Measurements from ENCODE around the gene ZNF616.

Gene ZNF616

DNA sequence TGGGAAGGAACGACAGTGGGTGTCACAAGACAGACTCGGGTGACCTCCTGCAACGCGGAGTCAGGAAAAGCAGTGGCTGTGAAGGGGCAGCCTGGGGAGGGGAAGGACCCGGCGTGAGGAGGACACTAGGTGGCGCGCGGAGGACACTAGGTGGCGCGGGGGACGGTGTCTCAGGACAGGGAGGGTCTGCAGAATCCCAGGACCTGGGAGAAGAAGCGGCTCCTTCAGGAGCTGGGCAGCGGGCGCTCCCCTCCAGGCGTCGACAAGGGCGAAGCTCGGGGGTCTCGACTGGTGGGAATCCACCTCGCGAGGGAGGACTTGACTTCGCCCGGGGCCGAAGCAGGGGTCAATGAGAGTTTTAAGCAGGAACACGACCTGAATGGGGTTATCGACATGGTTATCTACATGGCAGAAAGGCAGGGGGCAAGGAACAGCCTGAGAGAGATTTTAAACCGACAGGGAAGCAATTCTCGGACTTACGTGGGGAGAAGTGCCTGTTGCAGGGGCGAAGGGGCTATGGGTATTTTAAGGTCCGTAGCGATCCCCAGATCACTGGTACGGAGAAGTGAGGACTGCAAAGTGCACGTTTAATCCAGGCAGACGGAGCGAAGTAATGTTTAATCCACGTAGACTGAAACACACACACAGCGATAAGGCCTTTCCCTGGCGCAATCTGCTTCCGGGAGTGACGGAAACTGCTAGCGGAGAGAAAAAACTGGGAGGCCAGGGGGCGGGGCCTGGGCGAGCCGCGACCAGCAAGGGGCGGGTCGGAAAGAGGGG, at the start of gene ZNF616:
Gene ZNF616 (minus strand): TSS at position 687 of the 780 bp plus-strand sequence. CDS start 9,426 bp downstream, outside the sequence.
- peak; percentile 76 for DNase-seq (ENCODE audit: low spot score)
- Mint-ChIP-seq H3K27me3 (ENCODE audit: low read depth) (no peaks in the 10 kb centered on the region), H3K4me1 (ENCODE audit: low read depth) (peaks cover 19% of the 10 kb centered on the region), H3K4me3 (peak within 1 kb of the TSS; percentile 97), H3K36me3 (ENCODE audit: low read depth) (peaks cover 36% of the 10 kb centered on the region), H3K27ac (peak within 1 kb of the TSS; percentile 91), H3K9me3 (peaks cover 50% of the 10 kb centered on the region)

- Mint-ChIP-seq H3K4me3 (peak overlapping the region; percentile 96), H3K27ac (peak overlapping the region; percentile 100), H3K27me3 (ENCODE audit: low read depth) (no peaks in the 10 kb centered on the region), H3K36me3 (ENCODE audit: low read depth) (peaks cover 20% of the 10 kb centered on the region), H3K9me3 (no peaks in the 10 kb centered on the region), H3K4me1 (ENCODE audit: low read depth) (peaks cover 27% of the 10 kb centered on the region)
- DNase-seq (ENCODE audit: low spot score) = no peak
These were observed 49.3 kb upstream of the ZNF616 start for GRCh38 chr19:52188822-52189734.

DNA sequence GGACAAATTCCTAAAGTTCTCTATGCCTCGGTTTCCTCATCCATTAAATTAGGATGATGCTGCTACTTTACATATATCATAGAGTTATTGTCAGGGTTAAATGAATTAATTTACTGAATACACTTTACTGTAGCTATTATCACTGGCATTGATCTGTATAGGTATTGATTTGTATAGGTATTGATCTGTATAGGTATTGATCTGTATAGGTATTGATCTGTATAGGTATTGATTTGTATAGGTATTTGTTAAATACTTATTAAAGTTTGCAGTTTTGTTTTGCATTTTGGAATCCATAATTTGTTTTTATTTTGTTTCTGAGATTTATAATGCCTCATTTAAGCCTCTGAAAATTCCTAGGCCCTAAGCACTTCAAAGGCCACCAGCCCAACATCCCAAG, 47.7 kb upstream of the ZNF616 start:
- Mint-ChIP-seq H3K4me1 (ENCODE audit: low read depth) (peaks cover 20% of the 10 kb centered on the region), H3K27me3 (ENCODE audit: low read depth) (no peaks in the 10 kb centered on the region), H3K36me3 (ENCODE audit: low read depth) (peaks cover 10% of the 10 kb centered on the region), H3K9me3 (no peaks in the 10 kb centered on the region), H3K4me3 (no peak overlapping the region), H3K27ac (no peak overlapping the region)
- DNase-seq (ENCODE audit: low spot score) = no peak

- H3K36me3 Mint-ChIP-seq (ENCODE audit: low read depth) = no peaks in the 10 kb centered on the region
- H3K27me3 Mint-ChIP-seq (ENCODE audit: low read depth) = peaks cover 2% of the 10 kb centered on the region
- no peak overlapping the region for H3K27ac Mint-ChIP-seq
- no peak for DNase-seq (ENCODE audit: low spot score)
- H3K4me3 Mint-ChIP-seq = no peak overlapping the region
- H3K9me3 Mint-ChIP-seq = peaks cover 17% of the 10 kb centered on the region
- H3K4me1 Mint-ChIP-seq (ENCODE audit: low read depth) = peaks cover 4% of the 10 kb centered on the region
These were observed 36.8 kb upstream of the ZNF616 start for GRCh38 chr19:52176574-52176973.

DNA sequence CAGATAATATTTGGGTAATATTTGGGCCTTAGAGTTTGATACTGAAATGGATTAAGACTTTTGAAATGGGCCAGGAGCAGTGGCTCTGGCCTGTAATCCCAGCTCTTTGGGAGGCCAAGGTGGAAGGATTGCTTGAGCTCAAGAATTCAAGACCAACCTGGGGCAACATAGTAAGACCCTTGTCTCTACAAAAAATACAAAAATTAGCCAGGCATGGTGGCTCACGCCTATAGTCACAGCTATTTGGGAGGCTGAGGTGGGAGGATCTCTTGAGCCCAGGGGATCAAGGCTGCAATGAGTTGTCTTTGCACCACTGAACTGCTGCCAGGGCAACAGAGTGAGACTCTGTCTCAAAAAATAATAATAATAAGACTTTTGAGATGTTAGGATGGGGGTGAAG, 32.6 kb upstream of the ZNF616 start:
- H3K4me3 Mint-ChIP-seq = peak overlapping the region; percentile 99
- no peak overlapping the region for H3K27ac Mint-ChIP-seq

DNA sequence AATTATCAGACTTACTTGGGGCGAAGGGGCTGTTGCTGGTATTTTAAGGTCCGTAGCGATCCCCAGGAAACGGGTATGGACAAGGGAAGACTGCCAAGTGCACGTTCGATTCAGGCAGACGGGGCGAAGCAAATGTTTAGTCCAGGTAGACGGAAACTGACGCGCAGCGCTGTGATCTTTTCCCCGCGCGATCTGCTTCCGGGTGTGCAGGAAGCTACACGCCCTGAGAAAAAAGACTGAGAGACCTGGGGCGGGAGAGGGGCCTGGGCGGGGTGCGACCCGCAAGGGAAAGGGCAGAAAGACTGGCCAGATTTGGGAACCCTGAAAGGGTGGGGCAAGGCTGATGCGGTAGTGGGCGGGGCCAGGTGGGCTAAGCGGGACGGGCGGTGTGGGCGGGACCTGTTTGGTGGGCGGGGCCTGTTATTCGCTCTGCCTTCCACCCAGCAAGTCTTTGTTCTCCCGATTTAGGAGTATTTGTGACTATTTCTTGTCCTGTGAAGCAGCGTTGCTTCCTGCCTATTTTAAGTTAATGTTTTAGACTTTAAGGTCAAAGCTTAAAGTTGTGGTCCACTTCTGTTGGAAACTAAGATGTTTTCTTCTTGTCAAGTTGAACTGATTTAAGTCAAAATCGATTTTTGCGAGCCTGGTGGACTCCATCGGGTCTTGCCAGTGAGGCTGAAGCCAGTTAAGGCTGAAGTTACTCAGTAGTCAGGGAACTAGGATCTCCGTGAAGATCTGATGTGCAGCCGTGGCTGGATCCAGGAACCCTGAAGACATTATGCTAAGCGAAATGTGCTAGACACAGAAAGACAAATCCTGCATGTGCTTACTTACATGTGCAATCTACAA, 31.8 kb upstream of the ZNF616 start, which contains the start of gene ZNF836:
Gene ZNF836 (minus strand): TSS at position 301 of the 849 bp plus-strand sequence. CDS start 3,549 bp downstream, outside the sequence.
- H3K36me3 Mint-ChIP-seq (ENCODE audit: low read depth) = peaks cover 40% of the 10 kb centered on the region
- peaks cover 21% of the 10 kb centered on the region for H3K9me3 Mint-ChIP-seq
- H3K4me3 Mint-ChIP-seq = peak within 1 kb of the TSS; percentile 99
- H3K27me3 Mint-ChIP-seq (ENCODE audit: low read depth) = no peaks in the 10 kb centered on the region
- H3K27ac Mint-ChIP-seq = peak within 1 kb of the TSS; percentile 98
- peak; percentile 81 for DNase-seq (ENCODE audit: low spot score)
- peaks cover 21% of the 10 kb centered on the region for H3K4me1 Mint-ChIP-seq (ENCODE audit: low read depth)

More for the DNA sequence above, 32.6 kb upstream of the ZNF616 start:
- peaks cover 26% of the 10 kb centered on the region for H3K9me3 Mint-ChIP-seq
- no peaks in the 10 kb centered on the region for H3K27me3 Mint-ChIP-seq (ENCODE audit: low read depth)
- peaks cover 35% of the 10 kb centered on the region for H3K36me3 Mint-ChIP-seq (ENCODE audit: low read depth)
- peaks cover 21% of the 10 kb centered on the region for H3K4me1 Mint-ChIP-seq (ENCODE audit: low read depth)
- DNase-seq (ENCODE audit: low spot score) = no peak

- H3K9me3 Mint-ChIP-seq = peaks cover 21% of the 10 kb centered on the region
- H3K27ac Mint-ChIP-seq = peak overlapping the region; percentile 98
- H3K27me3 Mint-ChIP-seq (ENCODE audit: low read depth) = no peaks in the 10 kb centered on the region
- peaks cover 40% of the 10 kb centered on the region for H3K36me3 Mint-ChIP-seq (ENCODE audit: low read depth)
- H3K4me3 Mint-ChIP-seq = peak overlapping the region; percentile 99
- H3K4me1 Mint-ChIP-seq (ENCODE audit: low read depth) = peaks cover 21% of the 10 kb centered on the region
- no peak for DNase-seq (ENCODE audit: low spot score)
These were observed 31.2 kb upstream of the ZNF616 start for GRCh38 chr19:52170863-52171320.

DNA sequence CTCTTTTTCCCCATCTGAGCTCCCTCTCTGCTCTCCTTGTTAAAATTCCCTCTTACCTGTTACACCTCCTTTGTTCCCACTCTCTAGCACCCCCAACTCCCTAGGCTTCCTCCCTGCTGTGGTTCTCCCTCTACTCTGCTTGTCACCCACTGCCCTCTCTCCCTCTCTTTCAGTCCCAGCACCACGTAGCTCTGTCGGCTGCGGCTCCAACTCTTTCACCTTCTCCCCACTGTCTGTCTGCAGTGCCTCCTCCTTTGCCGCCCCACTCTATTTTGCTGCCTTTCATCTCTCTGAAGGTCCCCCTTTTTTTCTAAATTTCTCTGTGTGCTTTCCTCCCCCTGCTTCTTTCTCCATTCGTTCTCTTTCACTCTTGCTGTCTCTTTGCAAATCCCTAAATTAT, 30.6 kb upstream of the ZNF616 start:
- peaks cover 45% of the 10 kb centered on the region for H3K36me3 Mint-ChIP-seq (ENCODE audit: low read depth)
- no peak for DNase-seq (ENCODE audit: low spot score)
- H3K4me3 Mint-ChIP-seq = peak overlapping the region; percentile 99
- H3K27me3 Mint-ChIP-seq (ENCODE audit: low read depth) = no peaks in the 10 kb centered on the region
- peak overlapping the region; percentile 98 for H3K27ac Mint-ChIP-seq
- H3K9me3 Mint-ChIP-seq = peaks cover 20% of the 10 kb centered on the region
- H3K4me1 Mint-ChIP-seq (ENCODE audit: low read depth) = peaks cover 21% of the 10 kb centered on the region

DNA sequence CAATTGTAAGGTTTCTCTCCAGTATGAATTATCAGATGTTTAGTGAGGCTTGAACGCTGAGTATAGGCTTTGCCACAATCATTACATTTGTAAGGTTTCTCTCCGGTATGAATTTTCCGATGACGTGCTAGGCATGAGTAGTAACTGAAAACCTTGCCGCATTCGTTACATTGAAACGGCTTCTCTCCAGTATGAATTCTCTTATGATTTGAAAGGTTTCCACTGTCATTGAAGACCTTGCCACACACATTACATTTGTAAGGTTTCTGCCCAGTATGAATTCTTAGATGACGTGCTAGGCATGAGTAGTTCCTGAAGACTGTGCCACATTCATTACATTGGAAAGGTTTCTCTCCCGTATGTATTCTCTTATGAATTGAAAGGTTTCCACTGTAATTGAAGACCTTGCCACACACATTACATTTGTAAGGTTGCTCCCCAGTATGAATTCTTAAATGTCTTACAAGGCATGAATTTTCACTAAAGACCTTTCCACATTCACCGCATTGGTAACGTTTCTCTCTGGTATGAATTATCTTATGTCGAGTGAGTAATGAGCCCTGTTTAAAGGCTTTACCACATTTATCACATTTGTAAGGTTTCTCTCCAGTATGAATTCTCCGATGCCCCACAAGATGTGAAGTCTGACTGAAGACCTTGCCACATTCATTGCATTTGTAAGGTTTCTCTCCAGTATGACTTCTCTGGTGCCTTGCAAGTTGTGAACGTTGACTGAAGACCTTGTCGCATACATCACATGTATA, 16.0 kb upstream of the ZNF616 start:
- Mint-ChIP-seq H3K27ac (no peak overlapping the region), H3K4me1 (ENCODE audit: low read depth) (no peaks in the 10 kb centered on the region), H3K36me3 (ENCODE audit: low read depth) (peaks cover 63% of the 10 kb centered on the region), H3K27me3 (ENCODE audit: low read depth) (no peaks in the 10 kb centered on the region), H3K4me3 (no peak overlapping the region), H3K9me3 (peaks cover 76% of the 10 kb centered on the region)
- no peak for DNase-seq (ENCODE audit: low spot score)

- DNase-seq (ENCODE audit: low spot score) = no peak
- Mint-ChIP-seq H3K27ac (no peak overlapping the region), H3K4me3 (no peak overlapping the region), H3K4me1 (ENCODE audit: low read depth) (no peaks in the 10 kb centered on the region), H3K9me3 (peaks cover 53% of the 10 kb centered on the region), H3K27me3 (ENCODE audit: low read depth) (no peaks in the 10 kb centered on the region), H3K36me3 (ENCODE audit: low read depth) (peaks cover 6% of the 10 kb centered on the region)
These were observed 8.5 kb upstream of the ZNF616 start for GRCh38 chr19:52148256-52148655.

DNA sequence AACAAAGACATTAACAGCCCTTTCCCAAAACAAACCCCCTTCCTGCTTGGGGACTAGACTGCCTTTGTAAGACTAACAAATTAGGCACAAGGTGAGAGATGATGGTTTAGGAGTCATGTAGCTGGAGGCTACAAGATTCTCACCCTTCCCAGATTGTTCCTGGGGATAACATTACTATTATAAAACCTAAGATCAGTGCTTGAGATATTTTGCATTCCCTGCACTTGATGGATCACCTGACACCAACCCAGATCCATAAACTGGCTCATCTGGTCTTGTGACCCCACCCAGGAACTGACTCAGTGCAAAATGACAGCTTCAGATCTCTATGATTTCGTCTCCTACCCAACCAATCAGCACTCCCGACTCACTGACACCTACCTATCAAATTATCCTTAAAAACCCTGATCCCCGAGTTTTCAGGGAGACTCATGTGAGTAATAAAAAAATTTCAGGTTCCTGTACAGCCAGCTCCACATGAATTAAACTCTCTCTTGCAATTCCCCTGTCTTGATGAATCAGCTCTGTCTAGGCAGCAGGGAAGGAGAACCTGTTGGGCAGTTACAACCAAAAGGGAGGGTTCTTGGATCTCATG, 2.4 kb upstream of the ZNF616 start:
- H3K36me3 Mint-ChIP-seq (ENCODE audit: low read depth) = peaks cover 19% of the 10 kb centered on the region
- no peak overlapping the region for H3K4me3 Mint-ChIP-seq
- H3K4me1 Mint-ChIP-seq (ENCODE audit: low read depth) = peaks cover 19% of the 10 kb centered on the region
- no peak overlapping the region for H3K27ac Mint-ChIP-seq
- H3K9me3 Mint-ChIP-seq = peaks cover 48% of the 10 kb centered on the region
- no peaks in the 10 kb centered on the region for H3K27me3 Mint-ChIP-seq (ENCODE audit: low read depth)
- DNase-seq (ENCODE audit: low spot score) = no peak

GRCh38 chr19:52141203-52141602, 1.5 kb upstream of the ZNF616 start:
- Mint-ChIP-seq H3K27me3 (ENCODE audit: low read depth) (no peaks in the 10 kb centered on the region), H3K4me3 (no peak overlapping the region), H3K9me3 (peaks cover 45% of the 10 kb centered on the region), H3K27ac (no peak overlapping the region), H3K36me3 (ENCODE audit: low read depth) (peaks cover 26% of the 10 kb centered on the region), H3K4me1 (ENCODE audit: low read depth) (peaks cover 19% of the 10 kb centered on the region)
- no peak for DNase-seq (ENCODE audit: low spot score)

Data from T-helper 2 cell treated with Interferon-gamma antibody and Interleukin-4, amounts not matched to agents 5 μg/mL and 100 μg/mL, for 36 hours (primary cell).